ENCODE measurements around the gene RELN. TPM values are rescaled to one million over a fixed set of nuclear protein-coding genes. Genes with fewer than 3 reads are reported as not detected.

RELN gene
- total RNA-seq, 1 experiment from 2014 or later, result 0.10 TPM

- peaks cover 18% of the 10 kb centered on the region for H3K27me3 ChIP-seq (ENCODE audit: control insufficient read depth, insufficient read depth, low read length)
- H3K36me3 ChIP-seq (ENCODE audit: control insufficient read depth, insufficient read depth, low read length), result no peaks in the 10 kb centered on the region
- in situ Hi-C loops (cut with HindIII; ENCODE audit: low pct_unique_long_range_greater_than_20kb, low sequenced_read_pairs) (no loop called here), intact Hi-C loops (cut with micrococcal nuclease; ENCODE audit: unreplicated experiment) (no loop called here)
- ChIA-PET POLR2A (no interaction called here), CTCF (no interaction called here)
- ATAC-seq (no peak), DNase-seq (ENCODE audit: low read depth, low spot score) (no peak)
- no peaks in the 10 kb centered on the region for H3K4me1 ChIP-seq (ENCODE audit: control insufficient read depth, insufficient read depth, low read length)
- no peak overlapping the region for H3K4me3 ChIP-seq (ENCODE audit: low read depth in 2 of 2, low read length in 2 of 2)
- TF ChIP-seq REST (IDR thresholded peaks at IDR 0.05; ENCODE audit: insufficient read depth in 1 of 2, low read depth in 2 of 2, low read length in 1 of 2) (no peak), TCF7L2 (IDR thresholded peaks at IDR 0.05; ENCODE audit: low read depth, low read length) (no peak), SIN3A (IDR thresholded peaks at IDR 0.05; ENCODE audit: borderline replicate concordance, insufficient read depth, low read depth, low read length) (no peak), POLR2AphosphoS5 (IDR thresholded peaks at IDR 0.05; ENCODE audit: low read depth, low read length) (no peak), CTCF (IDR thresholded peaks at IDR 0.05) (no peak)
- no peak overlapping the region for H3K27ac ChIP-seq (ENCODE audit: low read length)
- BruUV-seq (replicated peaks), result no TSS peak
- no peaks in the 10 kb centered on the region for H3K9me3 ChIP-seq (ENCODE audit: control insufficient read depth, insufficient read depth, low read depth, low read length)
Measured at GRCh38 chr7:103474956-103475355, 514.5 kb downstream of the RELN start.

- no peaks in the 10 kb centered on the region for H3K4me1 ChIP-seq (ENCODE audit: control insufficient read depth, insufficient read depth, low read length)
- TF ChIP-seq SIN3A (IDR thresholded peaks at IDR 0.05; ENCODE audit: borderline replicate concordance, insufficient read depth, low read depth, low read length) (no peak), POLR2AphosphoS5 (IDR thresholded peaks at IDR 0.05; ENCODE audit: low read depth, low read length) (no peak), TCF7L2 (IDR thresholded peaks at IDR 0.05; ENCODE audit: low read depth, low read length) (no peak), CTCF (IDR thresholded peaks at IDR 0.05) (no peak), REST (IDR thresholded peaks at IDR 0.05; ENCODE audit: insufficient read depth in 1 of 2, low read depth in 2 of 2, low read length in 1 of 2) (no peak)
- in situ Hi-C loops (cut with HindIII; ENCODE audit: low pct_unique_long_range_greater_than_20kb, low sequenced_read_pairs) (no loop called here), intact Hi-C loops (cut with micrococcal nuclease; ENCODE audit: unreplicated experiment) (no loop called here)
- BruUV-seq (replicated peaks), result no TSS peak
- no peak overlapping the region for H3K4me3 ChIP-seq (ENCODE audit: low read depth in 2 of 2, low read length in 2 of 2)
- peaks cover 10% of the 10 kb centered on the region; the same call in 1 of the 2 replicates for H3K27me3 ChIP-seq (ENCODE audit: control insufficient read depth, insufficient read depth, low read length)
- no peaks in the 10 kb centered on the region for H3K36me3 ChIP-seq (ENCODE audit: control insufficient read depth, insufficient read depth, low read length)
- ATAC-seq (no peak), DNase-seq (ENCODE audit: low read depth, low spot score) (no peak)
- CTCF ChIA-PET, result no interaction called here
- H3K27ac ChIP-seq (ENCODE audit: low read length), result no peak overlapping the region
- no peaks in the 10 kb centered on the region for H3K9me3 ChIP-seq (ENCODE audit: control insufficient read depth, insufficient read depth, low read depth, low read length)
- POLR2A ChIA-PET, result no interaction called here
Measured at GRCh38 chr7:103469095-103469948, 520.1 kb downstream of the RELN start.

All from Panc1 (cell line).